ENCODE measurements around the gene PRKACB. TPM values are rescaled to one million over a fixed set of nuclear protein-coding genes. Genes with fewer than 3 reads are reported as not detected.

The PRKACB gene
- total and polyA plus RNA-seq, 2 of the 8 experiments (the other 6 are each of a cell fraction or from before 2014, with no cell fraction given): 7.8 to 31.0 TPM

GRCh38 chr1:84206375-84206774, 62.3 kb downstream of the PRKACB start:
- FAIRE-seq (no peak), DNase-seq (ENCODE audit: low read depth in 1 of 2, low spot score in 2 of 2) (no peak)
- Histone ChIP-seq H4K91ac (replicated peaks; ENCODE audit: insufficient read length, low read length) (no peak overlapping the region), H2BK120ac (replicated peaks; ENCODE audit: low read depth, low read length) (no peak overlapping the region), H3K27me3 (replicated peaks in 1 of 4; ENCODE audit: control insufficient read depth in 3 of 4, extremely low read depth in 1 of 4, insufficient read depth in 3 of 4, low read length in 3 of 4) (no peaks in the 10 kb centered on the region), H3K36me3 (ENCODE audit: control insufficient read depth in 2 of 4, insufficient read depth in 4 of 4, low read length in 3 of 4) (no peaks in the 10 kb centered on the region; a peak in 1 of 8 replicates), H3K79me1 (ENCODE audit: low read depth, low read length) (no peaks in the 10 kb centered on the region), H3K56ac (replicated peaks; ENCODE audit: insufficient read length, low read depth, low read length) (no peak overlapping the region), H2BK15ac (ENCODE audit: low read length) (no peak overlapping the region), H2AFZ (ENCODE audit: low read length) (no peak overlapping the region), H4K20me1 (replicated peaks in 1 of 2; ENCODE audit: control insufficient read depth in 1 of 2, insufficient read depth in 2 of 2, low read length in 2 of 2) (no peaks in the 10 kb centered on the region), H3K23ac (ENCODE audit: insufficient read length) (no peak overlapping the region), H2BK20ac (ENCODE audit: low read length) (no peak overlapping the region), H3K9me3 (ENCODE audit: insufficient read depth in 2 of 2, low read depth in 1 of 2, low read length in 1 of 2) (no peaks in the 10 kb centered on the region), H2BK5ac (ENCODE audit: low read depth, low read length) (no peak overlapping the region), H3K27ac (ENCODE audit: low read depth, low read length) (no peak overlapping the region), H3K18ac (ENCODE audit: extremely low read depth, low read length) (no peak overlapping the region), H2BK12ac (ENCODE audit: low read depth, low read length) (no peak overlapping the region), H3K4ac (replicated peaks; ENCODE audit: insufficient read length, low read depth, low read length) (no peak overlapping the region), H3K4me3 (ENCODE audit: extremely low read depth in 1 of 4, insufficient read depth in 2 of 4, low read depth in 3 of 4, low read length in 4 of 4) (no peak overlapping the region), H3K9ac (replicated peaks in 1 of 4; ENCODE audit: extremely low read depth in 1 of 4, low read depth in 3 of 4, low read length in 3 of 4) (no peak overlapping the region), H4K8ac (ENCODE audit: extremely low read depth, insufficient read depth, low read length) (no peak overlapping the region), H3K4me1 (replicated peaks in 1 of 4; ENCODE audit: control insufficient read depth in 3 of 4, insufficient read depth in 4 of 4, low read length in 3 of 4) (no peaks in the 10 kb centered on the region), H3K4me2 (ENCODE audit: insufficient read depth in 1 of 2, low read depth in 2 of 2, low read length in 2 of 2) (no peak overlapping the region), H3K79me2 (ENCODE audit: control insufficient read depth in 1 of 2, insufficient read depth in 2 of 2, low read length in 2 of 2) (no peaks in the 10 kb centered on the region), H4K5ac (ENCODE audit: insufficient read length, low read depth, low read length) (no peak overlapping the region), H3K14ac (ENCODE audit: insufficient read length) (no peak overlapping the region), H2AK5ac (ENCODE audit: low read depth, low read length) (no peak overlapping the region), H3K23me2 (ENCODE audit: low read depth, low read length) (no peaks in the 10 kb centered on the region; the same call in 1 of the 2 replicates)
- POLR2A ChIA-PET (ENCODE audit: partially characterized antibody): no interaction called here
- CTCF ChIA-PET (ENCODE audit: partially characterized antibody): no interaction called here
- WGBS, 2 experiments (ENCODE audit: extremely low coverage in 1 of 2, insufficient coverage in 1 of 2, insufficient read length in 1 of 2, insufficient replicate concordance in 2 of 2, low coverage in 1 of 2, low lambda C conversion rate in 2 of 2, missing lambda C conversion rate in 1 of 2): 73% methylated on average over 1 of the region's 1 CpG; no CpG with 5 or more reads in 1 of the 2 experiments
- TF ChIP-seq RXRA (IDR thresholded peaks at IDR 0.05; ENCODE audit: insufficient read depth, low read depth, low read length): no peak

All from H1 (cell line).